GM12891 (cell line): Measurements from ENCODE around the gene BFSP1.

Source experiments
- POLR2A ChIP-seq: IDR thresholded peaks from 2 replicates; pipeline ENCODE4 v1.6.1; 2011; ENCODE audit warnings: low read depth, low read length, control low read depth
- POLR2AphosphoS5 ChIP-seq: IDR thresholded peaks from 2 replicates; pipeline ENCODE4 v1.6.1; 2011; ENCODE audit warnings: low read depth, low read length, control low read depth
- SPI1 ChIP-seq: IDR thresholded peaks from 2 replicates; pipeline ENCODE4 v1.6.1; 2011; ENCODE audit warnings: low read depth, low read length, control low read depth

DNA sequence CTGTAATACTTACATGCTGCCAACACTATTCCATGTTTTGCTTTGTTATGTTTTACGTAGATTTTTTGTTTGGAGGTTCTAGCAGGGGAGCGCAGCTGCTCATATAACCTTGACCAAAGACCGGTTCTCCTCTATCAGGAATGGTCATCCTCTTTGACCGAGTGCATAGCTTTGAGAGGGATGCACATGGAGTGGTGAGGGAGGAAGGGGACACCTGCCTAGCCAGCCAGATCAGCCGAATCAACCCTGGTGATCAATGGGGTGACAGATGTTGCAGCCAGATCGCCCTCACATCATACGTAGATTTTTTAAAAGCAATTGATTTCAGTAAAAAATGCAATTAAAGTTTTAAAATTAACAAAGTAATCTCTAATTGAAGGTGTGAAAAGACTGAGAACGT, 45.0 kb upstream of the BFSP1 start:
- TF ChIP-seq POLR2AphosphoS5 (no peak), POLR2A (no peak), SPI1 (no peak)
